Ishikawa (cell line): Measurements from ENCODE around the gene TTC13.

ENCODE experiments used
- CEBPB ChIP-seq: IDR thresholded peaks from 2 replicates; pipeline ENCODE4 v1.6.1; 2012
- CREB1 ChIP-seq: IDR thresholded peaks from 2 replicates; pipeline ENCODE4 v1.6.1; 2012; ENCODE audit warnings: low read depth
- EGR1 ChIP-seq: IDR thresholded peaks from 2 replicates; pipeline ENCODE4 v1.6.1; 2012
- EP300 ChIP-seq: IDR thresholded peaks from 2 replicates; pipeline ENCODE4 v1.6.1; 2012; ENCODE audit warnings: borderline replicate concordance
- FOXM1 ChIP-seq: IDR thresholded peaks from 2 replicates; pipeline ENCODE4 v1.6.1; 2012; ENCODE audit warnings: low read depth, borderline replicate concordance
- NFIC ChIP-seq: IDR thresholded peaks from 2 replicates; pipeline ENCODE4 v1.6.1; 2012
- RAD21 ChIP-seq: IDR thresholded peaks from 2 replicates; pipeline ENCODE4 v1.6.1; 2012; ENCODE audit warnings: low read depth
- TAF1 ChIP-seq: IDR thresholded peaks from 2 replicates; pipeline ENCODE4 v1.6.1; 2012; ENCODE audit warnings: low read depth, mild to moderate bottlenecking
- TCF12 ChIP-seq: IDR thresholded peaks from 2 replicates; pipeline ENCODE4 v1.6.1; 2012; ENCODE audit warnings: low read depth
- TEAD4 ChIP-seq: IDR thresholded peaks from 2 replicates; pipeline ENCODE4 v1.6.1; 2012
- YY1 ChIP-seq: IDR thresholded peaks from 2 replicates; pipeline ENCODE4 v1.6.1; 2012; ENCODE audit warnings: low read depth
- ZBTB7A ChIP-seq: IDR thresholded peaks from 2 replicates; pipeline ENCODE4 v1.6.1; 2012; ENCODE audit warnings: low read depth
- TF ChIP-seq, protein P1 (sequence below): IDR thresholded peaks from 2 replicates; pipeline ENCODE4 v1.6.1; 2012
- TF ChIP-seq, protein P2 (sequence below): IDR thresholded peaks from 2 replicates; pipeline ENCODE4 v1.6.1; 2012; ENCODE audit warnings: low read depth, mild to moderate bottlenecking
- TF ChIP-seq, protein P3 (sequence below): IDR thresholded peaks from 2 replicates; pipeline ENCODE4 v1.6.1; 2012

The TTC13 gene

DNA sequence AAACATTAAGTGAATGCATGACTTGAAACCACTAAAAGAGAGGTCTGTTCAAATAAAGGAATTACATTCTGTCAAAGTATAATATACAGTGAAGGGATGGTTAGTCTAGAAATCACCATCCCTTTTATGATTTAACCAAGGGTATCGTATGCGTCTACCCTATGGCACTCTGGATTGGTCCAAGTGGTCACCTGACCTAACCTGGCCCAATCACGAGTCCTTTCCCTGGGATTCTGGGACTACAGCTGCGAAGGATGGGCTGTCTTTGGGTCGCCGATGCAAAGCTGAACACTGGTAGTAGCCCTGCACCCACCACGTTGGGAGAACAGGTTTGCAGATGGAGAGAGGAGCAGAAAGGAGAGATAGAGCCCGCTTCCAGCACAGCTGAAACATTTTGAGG, 79.9 kb downstream of the TTC13 start:
- TF ChIP-seq, protein P1, sequence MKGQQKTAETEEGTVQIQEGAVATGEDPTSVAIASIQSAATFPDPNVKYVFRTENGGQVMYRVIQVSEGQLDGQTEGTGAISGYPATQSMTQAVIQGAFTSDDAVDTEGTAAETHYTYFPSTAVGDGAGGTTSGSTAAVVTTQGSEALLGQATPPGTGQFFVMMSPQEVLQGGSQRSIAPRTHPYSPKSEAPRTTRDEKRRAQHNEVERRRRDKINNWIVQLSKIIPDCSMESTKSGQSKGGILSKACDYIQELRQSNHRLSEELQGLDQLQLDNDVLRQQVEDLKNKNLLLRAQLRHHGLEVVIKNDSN = no peak
- no peak for TF ChIP-seq CREB1
- no peak for TF ChIP-seq ZBTB7A
- TF ChIP-seq NFIC = no peak
- TF ChIP-seq EP300 = no peak
- TF ChIP-seq TEAD4 = no peak
- no peak for TF ChIP-seq EGR1
- TF ChIP-seq, protein P2, sequence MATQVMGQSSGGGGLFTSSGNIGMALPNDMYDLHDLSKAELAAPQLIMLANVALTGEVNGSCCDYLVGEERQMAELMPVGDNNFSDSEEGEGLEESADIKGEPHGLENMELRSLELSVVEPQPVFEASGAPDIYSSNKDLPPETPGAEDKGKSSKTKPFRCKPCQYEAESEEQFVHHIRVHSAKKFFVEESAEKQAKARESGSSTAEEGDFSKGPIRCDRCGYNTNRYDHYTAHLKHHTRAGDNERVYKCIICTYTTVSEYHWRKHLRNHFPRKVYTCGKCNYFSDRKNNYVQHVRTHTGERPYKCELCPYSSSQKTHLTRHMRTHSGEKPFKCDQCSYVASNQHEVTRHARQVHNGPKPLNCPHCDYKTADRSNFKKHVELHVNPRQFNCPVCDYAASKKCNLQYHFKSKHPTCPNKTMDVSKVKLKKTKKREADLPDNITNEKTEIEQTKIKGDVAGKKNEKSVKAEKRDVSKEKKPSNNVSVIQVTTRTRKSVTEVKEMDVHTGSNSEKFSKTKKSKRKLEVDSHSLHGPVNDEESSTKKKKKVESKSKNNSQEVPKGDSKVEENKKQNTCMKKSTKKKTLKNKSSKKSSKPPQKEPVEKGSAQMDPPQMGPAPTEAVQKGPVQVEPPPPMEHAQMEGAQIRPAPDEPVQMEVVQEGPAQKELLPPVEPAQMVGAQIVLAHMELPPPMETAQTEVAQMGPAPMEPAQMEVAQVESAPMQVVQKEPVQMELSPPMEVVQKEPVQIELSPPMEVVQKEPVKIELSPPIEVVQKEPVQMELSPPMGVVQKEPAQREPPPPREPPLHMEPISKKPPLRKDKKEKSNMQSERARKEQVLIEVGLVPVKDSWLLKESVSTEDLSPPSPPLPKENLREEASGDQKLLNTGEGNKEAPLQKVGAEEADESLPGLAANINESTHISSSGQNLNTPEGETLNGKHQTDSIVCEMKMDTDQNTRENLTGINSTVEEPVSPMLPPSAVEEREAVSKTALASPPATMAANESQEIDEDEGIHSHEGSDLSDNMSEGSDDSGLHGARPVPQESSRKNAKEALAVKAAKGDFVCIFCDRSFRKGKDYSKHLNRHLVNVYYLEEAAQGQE = no peak
- no peak for TF ChIP-seq YY1
- no peak for TF ChIP-seq TAF1
- TF ChIP-seq CEBPB = no peak
- no peak for TF ChIP-seq RAD21
- TF ChIP-seq FOXM1 = no peak
- TF ChIP-seq, protein P3, sequence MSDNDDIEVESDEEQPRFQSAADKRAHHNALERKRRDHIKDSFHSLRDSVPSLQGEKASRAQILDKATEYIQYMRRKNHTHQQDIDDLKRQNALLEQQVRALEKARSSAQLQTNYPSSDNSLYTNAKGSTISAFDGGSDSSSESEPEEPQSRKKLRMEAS = no peak
- TF ChIP-seq TCF12 = no peak

DNA sequence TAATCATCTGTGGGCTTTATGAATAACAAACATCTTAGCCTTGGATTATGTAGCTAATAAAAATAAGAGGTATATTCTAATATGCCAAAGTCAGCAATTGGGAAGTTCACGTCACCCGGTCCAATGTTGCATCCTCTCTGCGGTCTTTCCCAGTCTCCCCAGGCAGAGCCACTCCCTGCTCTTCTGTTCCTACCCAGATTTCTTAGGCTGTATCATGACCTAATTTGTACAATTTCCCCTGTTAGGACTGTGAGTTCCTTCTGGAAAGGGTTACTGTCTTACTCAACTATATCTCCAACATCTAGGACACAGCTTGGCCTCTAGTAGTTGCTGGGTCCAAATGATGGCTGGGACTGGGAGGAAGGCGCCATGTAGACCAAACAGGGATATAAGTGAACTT, 80.5 kb downstream of the TTC13 start:
- no peak for TF ChIP-seq YY1
- TF ChIP-seq, protein P1 = no peak
- TF ChIP-seq TCF12 = no peak
- TF ChIP-seq, protein P3 = no peak
- no peak for TF ChIP-seq TAF1
- no peak for TF ChIP-seq EGR1
- no peak for TF ChIP-seq FOXM1
- TF ChIP-seq TEAD4 = no peak
- TF ChIP-seq EP300 = no peak
- no peak for TF ChIP-seq NFIC
- TF ChIP-seq RAD21 = no peak
- TF ChIP-seq CREB1 = no peak
- TF ChIP-seq, protein P2 = no peak
- TF ChIP-seq CEBPB = no peak
- TF ChIP-seq ZBTB7A = no peak

DNA sequence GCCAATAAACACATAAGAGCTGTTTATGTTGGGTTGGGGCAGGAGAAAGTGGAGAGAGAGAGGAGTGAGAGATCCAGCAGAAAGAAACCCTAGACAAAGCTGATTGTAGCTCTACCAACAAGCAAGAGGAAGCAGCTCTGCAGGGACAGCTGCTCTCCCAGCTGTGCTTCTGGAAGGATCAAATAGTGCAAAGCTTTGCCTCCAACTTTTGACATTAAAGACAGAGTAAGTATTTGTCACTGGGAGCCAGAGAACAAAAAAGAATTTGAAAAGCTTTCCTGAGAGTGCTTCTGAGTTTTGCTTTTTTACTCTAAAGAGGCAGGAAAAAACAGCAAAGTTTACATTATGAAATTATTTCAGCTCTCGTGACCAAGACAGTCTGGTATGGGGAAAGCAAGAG, 81.9 kb downstream of the TTC13 start:
- TF ChIP-seq FOXM1 (no peak), TEAD4 (no peak), EP300 (no peak), TAF1 (no peak), TCF12 (no peak), ZBTB7A (no peak), RAD21 (no peak)

DNA sequence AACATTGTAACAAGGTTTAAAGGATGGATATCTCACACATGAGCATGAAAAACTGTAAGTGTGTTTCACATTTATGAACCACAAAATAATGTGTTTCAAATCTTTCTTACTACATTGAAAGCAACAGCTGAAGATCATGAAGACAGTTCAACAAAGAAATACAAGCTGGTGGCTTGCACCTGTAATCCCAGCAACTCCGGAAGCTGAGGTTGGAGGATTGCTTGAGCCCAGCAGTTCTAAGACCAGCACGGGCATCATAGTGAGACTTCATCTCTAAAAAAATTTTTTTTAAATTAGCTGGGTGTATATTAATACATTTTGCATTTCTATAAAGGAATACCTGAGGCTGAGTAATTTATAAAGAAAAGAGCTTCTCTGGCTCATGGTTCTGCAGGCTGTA, 83.2 kb downstream of the TTC13 start:
- TF ChIP-seq, protein P1 = no peak
- no peak for TF ChIP-seq CEBPB
- TF ChIP-seq, protein P3 = no peak
- TF ChIP-seq, protein P2 = no peak
- no peak for TF ChIP-seq TAF1
